SK-N-SH (cell line): ENCODE results near the gene SH3BP4.

Source experiments
- EP300 ChIP-seq, 2 experiments: IDR thresholded peaks; 2 replicates each; pipeline versions ENCODE4 v1.4.0 to v1.6.1; 2012; ENCODE audit warnings: borderline replicate concordance in 1 of 2, low read depth in 1 of 2, low read length in 1 of 2
- FOXJ3 ChIP-seq: sonication (generic); formaldehyde crosslinking; IDR thresholded peaks from 2 replicates; pipeline ENCODE4 v1.5.1; 2020; ENCODE audit warnings: mild to moderate bottlenecking, missing genetic modification reagents
- NFIC ChIP-seq: IDR thresholded peaks from 2 replicates; pipeline ENCODE4 v1.4.0; 2012; ENCODE audit warnings: borderline replicate concordance
- TCF12 ChIP-seq: IDR thresholded peaks from 2 replicates; pipeline ENCODE4 v1.4.0; 2012
- YY1 ChIP-seq: IDR thresholded peaks from 2 replicates; pipeline ENCODE4 v1.4.0; 2012; ENCODE audit warnings: low read depth, mild to moderate bottlenecking
- TF ChIP-seq, protein P1 (sequence below): fragments of 200-600 bp; sonication (generic); IDR thresholded peaks from 2 replicates; pipeline ENCODE4 v1.6.1; 2017; ENCODE audit warnings: antibody characterized with exemption, mild to moderate bottlenecking, moderate library complexity

DNA sequence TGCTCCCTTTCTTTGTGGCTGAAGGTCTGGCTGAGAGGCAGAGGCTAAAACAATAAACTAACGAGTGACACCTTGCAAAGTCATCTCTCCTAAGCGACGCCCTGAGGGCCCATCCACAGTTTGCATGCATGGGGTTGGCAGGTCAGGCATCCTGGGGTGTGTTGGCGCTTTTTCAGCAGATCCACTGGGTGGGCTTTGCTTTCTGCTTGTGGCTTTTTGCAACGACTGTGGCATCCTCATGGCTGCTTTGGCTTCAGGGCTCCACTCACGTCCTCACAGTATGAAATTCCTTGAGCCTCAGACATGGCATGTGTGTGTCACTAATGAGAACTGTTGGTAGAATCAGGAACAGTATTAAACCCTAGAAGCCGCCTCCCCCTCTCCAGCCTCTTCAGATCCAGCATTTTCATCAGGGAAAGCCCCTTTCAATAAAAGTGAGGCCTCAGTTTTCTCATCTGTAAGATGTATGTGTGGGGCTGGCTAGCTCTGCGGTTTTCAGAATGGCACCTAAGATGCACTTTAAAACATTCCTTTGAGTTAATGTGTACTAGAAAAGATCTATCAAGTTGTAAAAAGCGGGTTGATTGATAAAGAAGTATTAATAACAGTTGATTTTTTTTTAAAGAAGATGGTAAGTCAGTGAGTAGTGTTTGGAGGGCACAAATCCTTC is 72.5 kb downstream of the SH3BP4 start:
- no peak for TF ChIP-seq FOXJ3 (CRISPR knock-in tag)
- TF ChIP-seq, protein P1, sequence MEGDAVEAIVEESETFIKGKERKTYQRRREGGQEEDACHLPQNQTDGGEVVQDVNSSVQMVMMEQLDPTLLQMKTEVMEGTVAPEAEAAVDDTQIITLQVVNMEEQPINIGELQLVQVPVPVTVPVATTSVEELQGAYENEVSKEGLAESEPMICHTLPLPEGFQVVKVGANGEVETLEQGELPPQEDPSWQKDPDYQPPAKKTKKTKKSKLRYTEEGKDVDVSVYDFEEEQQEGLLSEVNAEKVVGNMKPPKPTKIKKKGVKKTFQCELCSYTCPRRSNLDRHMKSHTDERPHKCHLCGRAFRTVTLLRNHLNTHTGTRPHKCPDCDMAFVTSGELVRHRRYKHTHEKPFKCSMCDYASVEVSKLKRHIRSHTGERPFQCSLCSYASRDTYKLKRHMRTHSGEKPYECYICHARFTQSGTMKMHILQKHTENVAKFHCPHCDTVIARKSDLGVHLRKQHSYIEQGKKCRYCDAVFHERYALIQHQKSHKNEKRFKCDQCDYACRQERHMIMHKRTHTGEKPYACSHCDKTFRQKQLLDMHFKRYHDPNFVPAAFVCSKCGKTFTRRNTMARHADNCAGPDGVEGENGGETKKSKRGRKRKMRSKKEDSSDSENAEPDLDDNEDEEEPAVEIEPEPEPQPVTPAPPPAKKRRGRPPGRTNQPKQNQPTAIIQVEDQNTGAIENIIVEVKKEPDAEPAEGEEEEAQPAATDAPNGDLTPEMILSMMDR: no peak
- no peak for TF ChIP-seq YY1
- no peak for TF ChIP-seq NFIC
- TF ChIP-seq EP300 (IDR thresholded peaks at IDR 0.05; ENCODE audit: borderline replicate concordance in 1 of 2, low read depth in 1 of 2, low read length in 1 of 2): no peak
- no peak for TF ChIP-seq TCF12
